Activated CD8-positive, alpha-beta memory T cell treated with anti-CD3 and anti-CD28 coated beads for 36 hours (primary cell): Measurements from ENCODE around the gene ZIC2. TPM values are rescaled to one million over a fixed set of nuclear protein-coding genes. Genes with fewer than 3 reads are reported as not detected.

Source experiments
- CTCF ChIA-PET: fragments of 350-600 bp; sonication (Branson Sonifier 250); formaldehyde crosslinking; loops from one replicate; lab custom pipeline; 2021; ENCODE audit warnings: antibody characterized with exemption; lab: Charles Lee
- POLR2A ChIA-PET: fragments of 350-600 bp; sonication (Branson Sonifier 250); formaldehyde crosslinking; loops from one replicate; lab custom pipeline; 2021; ENCODE audit warnings: antibody characterized with exemption; lab: Charles Lee
- total RNA-seq, 2 experiments: library from RNA; stranded (reverse); gene quantifications; one replicate each; pipeline ENCODE4 v1.2.3, GENCODE V29; 2021

The ZIC2 gene
- total RNA-seq, 2 experiments from 2014 or later: not detected

DNA sequence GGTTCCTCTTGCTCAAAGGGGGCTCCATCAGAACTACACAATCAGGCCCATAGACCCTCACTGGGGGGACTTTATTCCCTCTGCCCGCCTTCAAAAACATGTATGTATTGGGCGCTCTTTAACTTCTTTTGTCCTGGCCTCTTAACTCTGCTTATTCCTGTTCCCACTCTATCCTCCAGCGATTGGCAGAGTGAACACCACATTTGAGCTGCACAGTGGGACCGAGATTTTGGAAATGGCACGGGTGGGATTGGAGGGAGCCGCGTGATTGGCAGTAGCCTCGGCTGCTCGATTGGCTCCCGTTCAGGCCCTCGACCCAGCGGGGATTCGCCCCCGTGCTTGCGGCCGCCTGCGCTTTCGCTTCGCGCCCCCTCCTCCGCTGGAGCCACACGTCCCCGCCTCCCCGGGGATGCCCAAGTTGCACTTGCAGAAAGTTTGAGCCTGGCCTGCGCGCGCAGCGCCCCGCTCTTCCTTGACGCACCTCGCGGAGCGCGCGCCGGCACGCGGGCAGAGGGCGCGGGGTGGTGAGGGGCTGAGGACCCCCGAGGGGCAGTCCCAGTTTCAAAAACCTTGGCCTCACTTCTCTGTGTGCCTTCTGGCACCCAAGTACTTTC, 9.9 kb upstream of the ZIC2 start, which contains the start of gene ZIC5:
Gene ZIC5, minus strand, starts transcription at position 192 of the 614 bp plus-strand sequence. Its CDS starts 164 bp downstream, at position 28.
- ChIA-PET CTCF (no interaction called here), POLR2A (no interaction called here)

DNA sequence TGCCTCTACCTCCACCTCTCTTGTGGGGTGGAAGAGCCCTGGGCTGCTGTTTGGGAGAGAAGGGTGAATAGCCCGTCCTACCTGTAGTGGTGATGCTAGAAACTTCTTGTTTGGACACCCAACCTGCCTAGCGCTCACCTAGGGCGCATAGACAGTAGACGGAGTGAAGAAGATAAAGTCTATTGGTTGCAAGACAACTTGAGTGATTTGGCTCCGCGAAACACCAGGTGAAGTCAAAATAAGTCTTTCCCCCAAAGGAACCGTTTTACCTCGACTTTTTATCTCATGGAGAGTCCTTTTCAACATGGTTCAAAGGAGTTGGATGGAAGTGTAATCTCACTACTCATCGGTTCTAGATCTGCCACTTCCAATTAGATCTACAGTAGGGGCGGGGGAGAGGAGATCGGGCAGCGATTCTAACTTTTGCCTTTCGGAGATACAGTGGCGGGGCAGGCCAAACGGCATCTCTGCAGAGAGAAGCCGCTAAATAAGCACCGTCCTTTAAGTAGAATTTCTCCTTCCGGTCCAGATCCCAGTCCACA, 9.3 kb upstream of the ZIC2 start:
- POLR2A ChIA-PET: no interaction called here
- CTCF ChIA-PET: no interaction called here

- POLR2A ChIA-PET: no interaction called here
- CTCF ChIA-PET: no interaction called here
Measured at GRCh38 chr13:99973163-99973807, 8.3 kb upstream of the ZIC2 start.

GRCh38 chr13:99973808-99974185, 7.8 kb upstream of the ZIC2 start:
- CTCF ChIA-PET: no interaction called here
- POLR2A ChIA-PET: no interaction called here

DNA sequence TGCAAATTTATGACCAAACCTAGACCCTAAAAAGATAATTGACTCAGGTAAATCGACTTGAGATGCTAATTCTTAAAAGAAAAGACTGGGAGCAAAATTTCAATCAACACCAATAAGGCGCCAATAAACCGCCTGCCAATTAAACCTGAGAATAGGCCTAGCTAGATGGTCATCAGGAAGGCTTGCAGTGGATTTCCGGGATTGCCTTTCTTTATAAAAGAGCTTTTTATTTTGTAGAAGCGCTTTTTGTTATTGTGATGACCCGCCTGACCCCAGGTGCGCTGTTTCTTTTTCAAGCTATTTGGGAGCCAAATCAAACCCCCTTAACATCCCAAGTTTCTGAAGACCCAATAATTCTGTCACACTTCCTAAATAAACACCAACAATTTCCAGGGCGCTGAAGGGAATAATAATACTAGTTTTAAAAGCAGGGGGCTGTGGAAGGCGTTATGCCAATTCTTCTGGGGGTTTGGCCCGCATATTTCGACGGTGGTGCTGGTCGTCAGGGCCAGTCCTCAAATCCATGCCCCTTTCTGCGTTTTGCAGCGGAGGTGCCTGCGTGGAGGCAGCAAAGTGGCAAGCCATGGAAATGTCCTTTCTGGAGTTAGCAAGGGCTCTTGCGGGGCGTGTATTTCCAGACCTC, 7.2 kb upstream of the ZIC2 start:
- POLR2A ChIA-PET: no interaction called here
- CTCF ChIA-PET: no interaction called here

- POLR2A ChIA-PET: no interaction called here
- CTCF ChIA-PET: no interaction called here
Measured at GRCh38 chr13:99974939-99975561, 6.5 kb upstream of the ZIC2 start.

DNA sequence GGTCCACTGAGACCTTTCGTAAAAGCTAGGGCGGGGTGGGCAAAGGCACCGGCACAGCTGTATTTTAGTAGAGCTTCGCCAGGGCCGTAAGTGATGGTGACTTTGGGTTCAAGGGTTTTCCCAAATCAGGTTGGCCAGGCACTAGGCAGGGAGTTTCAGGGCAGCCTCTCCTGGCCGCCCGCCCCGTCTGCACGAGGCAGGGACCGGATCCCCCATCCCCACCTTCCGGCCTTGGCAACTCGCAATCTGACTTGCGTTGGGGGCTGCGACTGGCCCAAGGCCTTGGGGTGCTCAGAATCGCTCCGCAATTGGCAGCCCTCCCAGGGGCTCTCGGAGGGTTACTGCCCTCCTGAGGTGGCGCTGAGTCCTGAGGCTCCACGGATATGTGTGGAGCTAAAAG, 6.0 kb upstream of the ZIC2 start:
- CTCF ChIA-PET: no interaction called here
- POLR2A ChIA-PET: no interaction called here

- ChIA-PET CTCF (no interaction called here), POLR2A (no interaction called here)
Measured at GRCh38 chr13:99976575-99976974, 5.0 kb upstream of the ZIC2 start.

DNA sequence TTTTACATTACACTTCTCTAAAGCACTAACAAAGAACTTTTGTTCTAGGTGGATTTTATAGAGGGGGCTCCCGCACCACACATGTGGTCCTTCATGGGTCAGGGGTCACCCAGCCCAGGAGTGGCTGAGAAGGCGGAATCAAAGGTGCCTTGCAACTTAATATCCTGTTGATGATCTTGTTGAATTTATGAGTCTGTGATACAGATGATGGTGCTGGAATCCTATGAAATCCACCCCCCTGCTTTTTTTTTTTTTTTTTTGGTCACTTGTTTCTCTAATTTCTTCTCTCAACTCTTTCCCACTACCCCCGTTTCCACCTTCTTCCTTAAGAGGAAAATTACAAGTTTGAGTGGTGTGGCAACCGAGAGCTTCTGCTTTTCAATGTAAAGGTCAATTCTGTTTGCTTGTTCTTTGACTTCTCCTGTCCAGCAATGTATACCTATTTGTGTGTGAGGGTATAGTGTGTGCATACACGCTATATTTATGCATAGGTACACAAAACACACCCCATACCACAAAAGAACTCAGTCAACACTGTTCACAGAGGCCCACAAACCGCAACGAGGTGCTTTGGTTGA, 4.2 kb upstream of the ZIC2 start:
- ChIA-PET CTCF (no interaction called here), POLR2A (no interaction called here)

DNA sequence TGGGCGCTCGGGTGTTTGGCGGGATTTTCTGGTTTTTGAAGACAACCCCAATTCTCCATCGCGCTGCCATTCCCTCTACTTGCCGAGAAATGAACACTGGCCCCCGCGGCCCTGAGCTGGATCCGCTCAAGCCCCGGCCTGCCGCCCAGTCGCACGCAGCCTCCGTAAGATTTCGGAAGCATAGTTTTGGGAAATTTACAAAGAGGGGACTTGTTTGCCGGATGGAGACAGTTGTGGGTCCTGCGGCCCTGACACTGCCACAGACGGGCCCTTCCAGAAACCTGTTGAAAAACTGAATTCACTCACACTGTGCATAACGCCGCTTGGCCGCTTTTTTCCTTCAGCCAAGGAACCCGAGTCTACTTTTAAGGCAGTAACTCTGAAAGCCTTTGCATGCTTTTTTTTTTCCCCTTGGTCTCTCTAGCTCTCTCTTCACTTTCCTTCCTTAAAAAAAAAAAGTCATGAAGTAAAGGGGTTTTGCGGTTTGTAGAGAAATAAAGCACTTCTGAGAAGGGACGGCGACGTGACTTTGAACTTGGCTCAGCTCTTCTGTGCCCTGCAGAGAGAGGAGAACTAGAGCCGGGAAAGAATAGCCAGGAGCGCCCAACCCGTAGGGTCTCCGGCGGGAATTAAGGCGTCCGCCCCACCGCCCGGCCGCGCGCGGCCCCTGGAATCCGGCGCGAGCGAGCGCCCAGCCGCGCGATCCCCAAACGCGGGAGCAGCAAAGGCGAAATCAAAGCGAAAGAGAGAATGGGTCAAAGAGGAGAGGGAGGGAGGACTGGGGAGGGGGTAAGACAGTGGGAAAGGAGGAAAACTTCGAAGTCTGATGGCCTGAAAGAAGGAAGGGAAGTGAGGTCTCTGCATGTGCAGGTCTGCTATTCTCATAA, 3.4 kb upstream of the ZIC2 start:
- ChIA-PET POLR2A (no interaction called here), CTCF (no interaction called here)

DNA sequence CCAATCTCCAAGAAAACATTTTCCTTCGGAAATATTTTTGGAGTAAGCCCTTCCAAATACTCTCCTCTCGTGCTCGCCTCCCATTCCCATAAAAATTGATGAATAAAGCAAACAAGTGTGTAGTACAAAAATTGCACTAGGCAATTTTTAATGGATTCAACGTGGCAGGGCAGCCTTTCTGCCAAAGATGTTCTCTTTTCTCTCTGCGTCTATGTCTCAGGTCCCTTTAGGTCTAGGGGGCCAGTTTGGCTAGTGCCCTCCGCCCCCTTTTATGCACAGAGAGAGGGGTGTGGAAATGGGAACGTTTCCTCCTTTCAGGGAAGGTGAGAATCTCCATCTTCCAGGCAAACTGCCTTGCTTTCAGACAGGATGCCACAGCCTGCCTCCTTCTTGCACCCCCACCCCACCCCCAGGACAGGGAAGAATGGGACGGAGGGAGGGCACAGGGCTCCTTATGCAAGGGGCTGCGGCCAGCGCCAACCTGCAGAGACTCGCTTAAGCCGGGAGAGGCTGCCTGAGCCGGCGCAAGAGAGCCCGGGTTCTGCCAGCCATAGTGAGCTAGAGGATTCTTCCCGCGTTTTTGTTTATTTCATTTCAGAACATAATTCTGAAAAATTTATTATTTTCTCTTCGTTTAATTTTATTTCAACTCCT, 2.7 kb upstream of the ZIC2 start:
- CTCF ChIA-PET: no interaction called here
- POLR2A ChIA-PET: no interaction called here

DNA sequence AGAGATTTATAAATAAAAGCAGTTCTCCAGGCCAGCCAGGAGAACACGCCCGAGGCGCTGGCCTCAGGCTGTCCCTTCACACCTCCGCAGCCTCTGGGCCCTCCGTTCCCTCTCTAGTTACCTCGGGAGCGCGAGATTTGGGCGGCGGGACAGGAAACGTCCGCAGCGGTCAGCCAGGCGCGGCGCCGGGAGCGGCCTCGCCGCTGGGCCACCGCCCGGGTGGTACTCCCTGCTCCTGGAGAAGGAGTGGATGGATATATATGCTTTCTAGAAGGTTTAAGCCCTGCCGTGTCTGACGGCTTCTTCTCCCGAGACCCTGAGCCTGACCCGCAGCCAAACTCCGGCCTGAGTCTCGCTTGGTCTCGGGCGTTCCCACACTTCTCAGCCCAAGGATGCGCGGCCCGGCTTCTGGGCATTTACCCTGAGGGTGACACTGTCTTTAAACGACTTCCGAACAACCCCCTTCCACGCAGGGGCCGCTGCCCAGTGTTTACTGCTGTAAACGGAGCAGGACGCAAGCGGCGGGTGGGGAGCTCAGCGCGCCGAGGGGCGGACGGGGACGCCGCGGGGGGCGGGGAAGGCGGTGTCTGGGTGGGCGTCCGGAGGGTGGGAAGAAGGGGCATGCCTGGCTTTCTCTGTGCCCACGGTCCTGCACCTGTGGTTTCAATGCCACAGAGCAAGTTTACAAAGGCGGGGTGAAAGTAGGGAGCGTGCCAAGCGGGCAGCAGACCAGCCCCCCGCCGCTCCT, 2.0 kb upstream of the ZIC2 start:
- ChIA-PET POLR2A (no interaction called here), CTCF (no interaction called here)

GRCh38 chr13:99980201-99980823, 1.3 kb upstream of the ZIC2 start:
- ChIA-PET CTCF (no interaction called here), POLR2A (no interaction called here)

GRCh38 chr13:99980824-99981734, 505 bp upstream of the ZIC2 start:
- POLR2A ChIA-PET: no interaction called here
- CTCF ChIA-PET: interaction anchor here (0.6 kb wide), 1 partner anchor 195 kb away, joined by 4 read pairs; no protein-coding TSS in a partner anchor

DNA sequence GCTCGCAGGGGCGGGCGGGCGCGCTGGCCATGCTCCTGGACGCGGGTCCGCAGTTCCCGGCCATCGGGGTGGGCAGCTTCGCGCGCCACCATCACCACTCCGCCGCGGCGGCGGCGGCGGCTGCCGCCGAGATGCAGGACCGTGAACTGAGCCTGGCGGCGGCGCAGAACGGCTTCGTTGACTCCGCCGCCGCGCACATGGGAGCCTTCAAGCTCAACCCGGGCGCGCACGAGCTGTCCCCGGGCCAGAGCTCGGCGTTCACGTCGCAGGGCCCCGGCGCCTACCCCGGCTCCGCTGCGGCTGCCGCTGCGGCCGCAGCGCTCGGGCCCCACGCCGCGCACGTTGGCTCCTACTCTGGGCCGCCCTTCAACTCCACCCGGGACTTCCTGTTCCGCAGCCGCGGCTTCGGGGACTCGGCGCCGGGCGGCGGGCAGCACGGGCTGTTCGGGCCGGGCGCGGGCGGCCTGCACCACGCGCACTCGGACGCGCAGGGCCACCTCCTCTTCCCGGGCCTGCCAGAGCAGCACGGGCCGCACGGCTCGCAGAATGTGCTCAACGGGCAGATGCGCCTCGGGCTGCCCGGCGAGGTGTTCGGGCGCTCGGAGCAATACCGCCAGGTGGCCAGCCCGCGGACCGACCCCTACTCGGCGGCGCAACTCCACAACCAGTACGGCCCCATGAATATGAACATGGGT, 599 bp downstream of the ZIC2 start:
- CTCF ChIA-PET: interaction anchor here (1.6 kb wide), 1 partner anchor 12 kb away, joined by 6 read pairs; no protein-coding TSS in a partner anchor
- POLR2A ChIA-PET: interaction anchor here (0.6 kb wide), 1 partner anchor 407 kb away, joined by 3 read pairs; no protein-coding TSS in a partner anchor
